ENCODE data around the gene USH1C. TPM values are rescaled to one million over a fixed set of nuclear protein-coding genes. Genes with fewer than 3 reads are reported as not detected.

USH1C gene
- total RNA-seq, 4 donors from 2014 or later, result 0.29 to 3.2 TPM; not detected in 2

DNA sequence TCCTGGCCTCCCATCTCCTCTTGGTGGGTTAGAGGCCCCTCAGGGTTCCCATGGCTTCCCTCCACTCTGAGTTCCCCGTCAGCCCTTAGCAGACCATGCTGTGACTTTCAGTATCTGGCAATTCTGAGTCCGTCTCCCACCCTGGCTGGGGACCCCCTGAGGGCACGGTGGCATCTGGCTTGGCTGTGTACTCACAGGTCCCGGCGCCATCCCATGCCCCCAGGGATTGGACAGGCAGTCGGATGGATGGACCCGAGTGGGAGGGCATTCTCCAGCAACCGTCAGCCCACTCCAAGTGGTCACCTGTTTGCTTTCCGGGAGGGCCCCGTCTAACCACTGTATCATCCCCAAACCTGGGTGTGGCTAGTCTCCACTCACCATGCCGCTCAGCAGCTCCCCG, 43.5 kb downstream of the USH1C start:
- no peak overlapping the region for H3K4me3 ChIP-seq (ENCODE audit: low read depth, poor library complexity, severe bottlenecking)
- WGBS, 2 donors, result 77 to 88% methylated on average over 6 to 12 of the region's 12 CpGs
- DNase-seq (ENCODE audit: low spot score in 2 of 2), result no peak
- intact Hi-C loops (cut with DNase I; ENCODE audit: low total_unique reads), result no loop called here
- TF ChIP-seq, protein P1, sequence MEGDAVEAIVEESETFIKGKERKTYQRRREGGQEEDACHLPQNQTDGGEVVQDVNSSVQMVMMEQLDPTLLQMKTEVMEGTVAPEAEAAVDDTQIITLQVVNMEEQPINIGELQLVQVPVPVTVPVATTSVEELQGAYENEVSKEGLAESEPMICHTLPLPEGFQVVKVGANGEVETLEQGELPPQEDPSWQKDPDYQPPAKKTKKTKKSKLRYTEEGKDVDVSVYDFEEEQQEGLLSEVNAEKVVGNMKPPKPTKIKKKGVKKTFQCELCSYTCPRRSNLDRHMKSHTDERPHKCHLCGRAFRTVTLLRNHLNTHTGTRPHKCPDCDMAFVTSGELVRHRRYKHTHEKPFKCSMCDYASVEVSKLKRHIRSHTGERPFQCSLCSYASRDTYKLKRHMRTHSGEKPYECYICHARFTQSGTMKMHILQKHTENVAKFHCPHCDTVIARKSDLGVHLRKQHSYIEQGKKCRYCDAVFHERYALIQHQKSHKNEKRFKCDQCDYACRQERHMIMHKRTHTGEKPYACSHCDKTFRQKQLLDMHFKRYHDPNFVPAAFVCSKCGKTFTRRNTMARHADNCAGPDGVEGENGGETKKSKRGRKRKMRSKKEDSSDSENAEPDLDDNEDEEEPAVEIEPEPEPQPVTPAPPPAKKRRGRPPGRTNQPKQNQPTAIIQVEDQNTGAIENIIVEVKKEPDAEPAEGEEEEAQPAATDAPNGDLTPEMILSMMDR (IDR thresholded peaks at IDR 0.05), result no peak
- no peak for TF ChIP-seq POLR2A (IDR thresholded peaks at IDR 0.05)

DNA sequence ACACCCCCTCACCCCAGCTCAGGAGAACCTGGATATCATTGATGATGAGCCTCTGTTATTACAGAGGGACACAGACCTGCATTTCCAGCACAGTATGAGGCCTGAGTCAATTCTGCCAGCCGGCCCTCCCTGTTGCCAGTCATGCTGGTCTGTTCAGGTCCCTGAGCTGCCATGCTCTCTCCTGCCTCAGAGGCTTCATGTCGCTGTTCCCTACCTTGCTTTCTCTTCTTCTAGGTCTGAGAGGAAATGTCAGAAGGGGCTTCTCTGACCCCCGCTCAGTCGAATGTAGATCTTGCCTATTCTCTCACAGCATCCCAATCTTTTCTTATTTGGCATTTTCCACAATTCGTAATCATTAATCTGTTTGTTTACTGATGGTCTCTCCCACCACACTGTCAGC, 45.7 kb downstream of the USH1C start:
- H3K4me3 ChIP-seq (ENCODE audit: low read depth, poor library complexity, severe bottlenecking), result no peak overlapping the region
- intact Hi-C loops (cut with DNase I; ENCODE audit: low total_unique reads), result no loop called here
- no peak for DNase-seq (ENCODE audit: low spot score in 2 of 2)
- TF ChIP-seq POLR2A (IDR thresholded peaks at IDR 0.05), result no peak
- TF ChIP-seq, protein P1 (IDR thresholded peaks at IDR 0.05), result no peak
- WGBS, 2 donors, result 76 to 82% methylated on average over 5 of the region's 5 CpGs

DNA sequence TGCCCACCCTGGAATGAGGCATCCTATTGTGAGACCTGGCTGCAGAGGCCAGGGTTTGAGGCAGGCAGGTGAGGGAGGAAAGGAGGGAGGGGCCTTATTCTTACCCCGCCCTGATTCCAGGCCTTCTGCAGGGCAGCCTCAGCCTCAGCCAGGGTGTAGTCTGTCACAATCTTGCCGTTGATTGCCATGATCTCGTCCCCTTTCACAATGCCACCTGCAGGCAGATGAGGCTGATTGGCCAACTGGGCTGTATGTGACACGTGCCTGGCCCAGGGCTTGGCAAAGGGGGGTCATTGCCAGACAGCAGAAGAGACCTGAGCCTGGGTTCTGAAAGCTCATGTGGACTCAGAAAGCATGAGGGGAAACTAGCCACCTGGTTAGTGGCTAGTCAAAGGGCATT, 46.2 kb downstream of the USH1C start:
- TF ChIP-seq, protein P1 (IDR thresholded peaks at IDR 0.05), result no peak
- TF ChIP-seq POLR2A (IDR thresholded peaks at IDR 0.05), result no peak
- WGBS, 2 donors, result 49 to 53% methylated on average over 3 to 4 of the region's 4 CpGs
- intact Hi-C loops (cut with DNase I; ENCODE audit: low total_unique reads), result no loop called here
- DNase-seq (ENCODE audit: low spot score in 2 of 2), result no peak
- no peak overlapping the region for H3K4me3 ChIP-seq (ENCODE audit: low read depth, poor library complexity, severe bottlenecking)

DNA sequence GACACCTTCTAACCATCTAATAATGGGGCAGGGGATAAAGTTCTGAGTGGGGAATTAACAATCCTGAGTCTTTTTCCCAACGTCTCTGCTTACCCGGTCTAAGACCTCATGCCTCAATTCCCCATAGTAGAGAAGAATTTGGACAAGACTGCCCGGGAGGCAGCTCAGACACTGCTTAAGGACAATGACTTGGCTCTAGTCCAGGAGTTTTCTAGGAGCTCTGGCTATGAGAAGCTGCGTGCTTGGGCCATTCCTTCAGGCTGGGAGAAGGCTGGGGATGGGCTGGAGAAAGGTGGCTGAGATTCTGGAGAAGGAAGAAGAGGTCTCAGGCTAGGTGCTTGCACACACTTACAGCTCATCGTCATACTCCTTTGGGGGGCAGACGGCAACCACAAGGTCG, 47.8 kb downstream of the USH1C start:
- no peak for TF ChIP-seq POLR2A (IDR thresholded peaks at IDR 0.05)
- TF ChIP-seq, protein P1 (IDR thresholded peaks at IDR 0.05), result no peak
- intact Hi-C loops (cut with DNase I; ENCODE audit: low total_unique reads), result no loop called here
- no peak overlapping the region for H3K4me3 ChIP-seq (ENCODE audit: low read depth, poor library complexity, severe bottlenecking)
- no peak for DNase-seq (ENCODE audit: low spot score in 2 of 2)
- 57 to 65% methylated on average over 7 of the region's 7 CpGs for WGBS, 2 donors

DNA sequence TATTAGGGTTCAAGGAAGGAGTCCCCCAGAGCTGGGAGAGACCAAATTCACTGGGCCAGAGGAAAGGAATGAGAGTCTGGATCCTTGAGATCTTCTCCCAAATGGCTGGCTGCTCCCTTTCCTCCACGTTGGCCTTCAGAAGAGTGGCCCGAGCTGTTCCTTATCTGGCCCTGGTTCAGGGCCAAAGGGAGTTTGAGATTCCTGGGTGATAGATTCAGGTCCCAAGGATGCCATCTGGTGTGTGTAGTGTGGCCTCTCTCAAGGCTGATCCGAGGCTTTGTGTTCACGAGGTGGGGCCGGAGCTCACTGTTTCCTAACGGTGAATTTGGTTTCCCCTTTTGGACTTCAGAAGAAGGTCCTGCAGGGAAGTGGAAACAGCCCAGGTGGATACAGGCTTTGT, 50.2 kb downstream of the USH1C start:
- intact Hi-C loops (cut with DNase I; ENCODE audit: low total_unique reads), result no loop called here
- TF ChIP-seq POLR2A (IDR thresholded peaks at IDR 0.05), result no peak
- TF ChIP-seq, protein P1 (IDR thresholded peaks at IDR 0.05), result no peak
- 78 to 80% methylated on average over 6 of the region's 6 CpGs for WGBS, 2 donors
- no peak for DNase-seq (ENCODE audit: low spot score in 2 of 2)
- H3K4me3 ChIP-seq (ENCODE audit: low read depth, poor library complexity, severe bottlenecking), result no peak overlapping the region

DNA sequence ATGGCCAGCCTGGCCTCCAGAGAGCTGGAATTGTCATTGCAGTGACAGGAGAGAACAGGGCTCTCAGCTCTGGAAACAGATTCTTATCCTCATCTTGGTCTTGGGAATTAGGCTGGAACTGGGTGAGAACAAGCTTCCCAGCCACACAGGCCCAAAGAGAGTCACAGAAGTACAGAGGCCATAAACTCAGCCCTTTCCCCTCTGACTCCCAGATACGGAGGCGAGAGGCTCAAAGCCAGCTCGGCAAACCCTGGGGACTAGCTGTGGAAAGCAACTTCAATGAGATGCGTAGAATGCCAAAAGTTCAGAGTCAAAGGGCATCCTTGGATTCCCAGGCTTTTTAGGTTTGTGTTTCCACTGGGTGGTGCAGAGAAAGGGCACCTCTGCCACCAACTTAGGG, 53.3 kb downstream of the USH1C start:
- intact Hi-C loops (cut with DNase I; ENCODE audit: low total_unique reads), result no loop called here
- 75 to 80% methylated on average over 4 of the region's 4 CpGs for WGBS, 2 donors
- no peak for DNase-seq (ENCODE audit: low spot score in 2 of 2)
- H3K4me3 ChIP-seq (ENCODE audit: low read depth, poor library complexity, severe bottlenecking), result no peak overlapping the region
- TF ChIP-seq, protein P1 (IDR thresholded peaks at IDR 0.05), result no peak
- no peak for TF ChIP-seq POLR2A (IDR thresholded peaks at IDR 0.05)
